AG08395 (cell line): ENCODE data around the gene BAZ2B.
A peak's percentile ranks its signal among the peaks of the same experiment; 100 is the strongest.

Experiments
- DNase-seq: peaks from one replicate; pipeline ENCODE4 v3.0.0; 2012; ENCODE audit warnings: mixed read lengths, low spot score

Gene BAZ2B

DNA sequence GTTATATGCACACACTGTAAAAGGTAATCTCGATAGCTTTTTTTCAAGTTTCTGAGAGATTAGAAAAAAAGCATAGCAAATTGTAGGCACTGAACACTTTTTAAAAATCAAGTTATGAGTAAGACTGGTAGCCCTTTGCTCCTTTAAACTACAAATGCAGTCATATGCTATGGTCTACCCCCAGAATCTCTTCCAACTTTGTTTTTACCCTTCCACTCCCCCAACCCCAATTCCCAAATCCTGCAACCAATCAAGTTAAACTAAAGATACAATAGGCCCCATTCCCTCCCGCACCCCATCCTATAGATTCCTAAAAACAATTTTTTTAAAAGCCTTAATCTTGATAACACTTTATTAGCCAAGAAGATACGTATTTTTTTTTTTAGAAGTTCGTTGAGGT is 752 bp upstream of the BAZ2B start:
- no peak for DNase-seq

GRCh38 chr2:159615367-159616285 is 722 bp downstream of the BAZ2B start:
- DNase-seq = peak; percentile 89

DNA sequence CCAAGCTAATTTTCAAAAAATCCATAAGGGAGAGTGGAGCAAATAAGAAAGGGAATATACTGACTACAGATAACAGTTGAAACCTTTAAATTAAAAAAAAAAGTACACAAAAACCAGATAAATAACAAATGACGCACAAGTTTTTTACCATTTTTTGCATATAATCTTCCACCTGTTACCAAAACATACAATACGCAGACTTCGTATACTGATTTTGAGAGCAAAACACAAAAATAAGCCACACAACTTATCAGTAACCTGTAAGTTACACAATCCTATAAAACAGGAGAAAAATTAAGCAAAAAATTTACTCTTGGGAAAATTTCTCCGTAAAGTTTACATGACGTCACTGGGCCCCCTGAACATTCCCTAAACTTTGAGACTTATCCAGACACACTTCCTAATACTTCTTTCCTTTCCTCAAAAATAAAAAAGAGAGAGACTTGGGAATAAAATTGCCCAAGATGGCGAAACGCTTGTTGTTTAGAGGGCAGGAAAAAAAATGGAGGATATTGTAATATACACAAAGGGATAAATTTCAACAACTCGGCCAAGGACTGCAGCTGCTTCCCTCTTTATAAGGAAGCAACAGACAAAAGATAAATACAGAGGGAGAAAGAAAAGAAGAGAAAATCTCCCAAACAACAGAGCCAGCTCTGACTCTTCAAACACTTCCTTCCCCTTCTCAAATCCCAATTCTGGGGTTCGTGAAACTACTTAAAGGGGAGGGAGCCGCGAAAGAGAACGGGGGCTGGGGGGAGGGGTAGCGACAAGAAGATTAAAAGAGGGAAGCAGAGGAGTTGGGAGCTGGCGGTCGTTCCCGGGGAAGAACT is 1.6 kb downstream of the BAZ2B start:
- DNase-seq = peak; percentile 38

- DNase-seq = no peak
Observed at GRCh38 chr2:159613651-159614285, 2.6 kb downstream of the BAZ2B start.

DNA sequence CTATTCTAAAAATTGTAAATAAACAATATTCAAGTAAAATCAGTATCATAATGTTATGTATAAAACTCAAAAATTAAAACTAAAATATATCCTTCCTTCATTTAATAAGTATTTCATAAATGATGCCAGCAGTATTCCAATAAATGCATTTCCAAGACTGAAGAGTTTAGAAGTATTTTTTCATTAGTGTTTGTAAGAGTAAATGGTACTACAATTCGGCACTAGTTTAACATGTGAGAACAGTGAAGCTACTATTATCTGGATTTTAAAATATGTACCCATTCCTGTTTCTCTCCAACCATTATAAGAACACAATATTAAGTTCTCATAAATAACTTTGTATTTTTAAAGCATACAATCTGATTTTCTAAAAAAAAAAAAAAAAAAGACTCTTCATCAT is 3.3 kb downstream of the BAZ2B start:
- no peak for DNase-seq

DNA sequence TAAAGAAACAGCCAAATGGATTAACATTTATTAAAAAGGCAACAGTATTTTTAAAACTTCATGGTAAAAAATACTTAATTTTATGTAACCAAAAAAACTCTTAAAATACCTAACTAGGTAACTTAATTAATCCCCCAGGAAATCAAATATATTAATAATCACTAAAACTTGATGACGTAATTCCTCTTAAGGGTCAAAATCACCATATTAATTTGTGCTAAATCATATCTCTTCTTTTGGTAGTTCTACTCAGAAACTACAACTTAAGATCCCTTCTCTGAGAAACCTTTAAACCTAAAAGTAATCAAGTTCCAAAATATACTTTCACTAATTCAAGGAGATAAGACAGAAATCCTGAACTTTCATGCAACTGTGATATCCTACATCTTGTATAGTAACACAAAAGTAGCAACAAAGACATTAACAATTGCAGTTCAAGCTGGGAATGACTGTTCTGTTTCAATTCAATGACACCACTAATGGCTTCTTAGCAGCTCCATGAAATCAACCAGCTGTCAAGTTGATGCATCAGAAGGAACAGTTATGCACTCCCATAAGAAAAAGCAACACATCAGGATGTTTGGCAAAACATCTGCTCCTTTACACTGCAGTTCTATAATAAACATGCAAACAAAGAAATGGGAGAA is 4.0 kb downstream of the BAZ2B start:
- DNase-seq = no peak

- DNase-seq = no peak
Observed at GRCh38 chr2:159609811-159610549, 6.4 kb downstream of the BAZ2B start.

DNA sequence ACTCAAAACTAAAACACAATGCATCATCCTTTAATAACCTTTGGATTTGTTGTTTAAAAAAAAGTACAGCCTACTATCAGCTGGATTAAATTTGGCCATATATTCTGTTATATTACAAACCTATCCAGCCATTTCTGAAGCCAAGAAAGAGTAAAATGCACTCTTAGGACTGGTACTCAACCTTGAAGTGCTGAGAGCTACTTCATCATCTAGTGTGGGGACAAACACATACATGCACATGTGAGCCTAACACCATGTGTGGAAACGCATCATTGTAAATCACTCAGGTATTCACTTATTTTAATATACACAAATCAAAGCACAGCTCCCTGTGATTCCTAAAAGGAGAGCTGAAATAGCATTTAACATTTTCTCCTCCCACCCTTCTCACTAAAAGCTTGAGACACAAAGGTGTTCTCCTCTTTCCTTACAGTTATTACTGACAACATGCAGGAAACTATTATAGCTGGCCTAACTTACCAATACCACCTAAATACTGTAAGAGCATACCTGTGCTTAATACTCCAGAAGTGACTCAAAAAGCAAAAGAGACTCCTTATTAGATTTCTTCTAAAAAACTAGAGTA is 7.5 kb downstream of the BAZ2B start:
- DNase-seq = no peak

DNA sequence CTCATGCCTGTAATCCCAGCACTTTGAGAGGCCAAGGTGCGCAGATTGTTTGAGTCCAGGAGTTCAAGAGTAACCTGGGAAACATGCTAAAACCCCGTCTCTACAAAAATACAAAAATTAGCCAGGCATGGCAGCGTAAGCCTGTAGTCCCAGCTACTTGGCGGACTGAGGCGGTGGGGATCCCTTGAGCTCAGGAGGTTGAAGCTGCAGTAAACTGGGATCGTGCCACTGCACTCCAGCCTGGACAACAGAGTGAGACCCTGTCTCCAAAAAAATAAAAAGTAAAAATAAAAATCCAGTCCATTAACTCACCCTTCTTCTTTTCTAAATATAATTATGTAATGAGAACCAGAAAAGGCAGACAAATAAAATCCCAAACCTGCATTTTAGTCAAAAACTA is 8.2 kb downstream of the BAZ2B start:
- DNase-seq = no peak

DNA sequence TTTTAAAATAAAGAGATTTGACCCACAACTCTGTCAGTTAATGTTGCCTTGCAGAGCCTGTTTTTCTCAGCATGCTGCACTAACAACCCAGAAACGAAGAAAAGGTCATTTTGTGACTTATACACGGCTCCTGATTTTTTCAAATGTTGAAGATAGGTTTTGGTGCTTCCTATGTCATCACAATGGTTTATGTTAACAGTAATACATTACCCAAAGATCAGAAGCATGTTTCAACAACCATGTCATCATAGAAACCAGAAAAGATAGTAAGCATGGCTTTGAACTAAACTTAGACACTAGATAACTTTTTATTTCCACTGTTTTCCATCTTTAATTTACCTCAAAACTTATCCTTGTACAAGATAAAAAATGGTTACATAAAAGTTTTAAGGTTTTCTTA is 10.1 kb downstream of the BAZ2B start:
- no peak for DNase-seq

GRCh38 chr2:159605441-159606178 is 10.7 kb downstream of the BAZ2B start:
- no peak for DNase-seq

DNA sequence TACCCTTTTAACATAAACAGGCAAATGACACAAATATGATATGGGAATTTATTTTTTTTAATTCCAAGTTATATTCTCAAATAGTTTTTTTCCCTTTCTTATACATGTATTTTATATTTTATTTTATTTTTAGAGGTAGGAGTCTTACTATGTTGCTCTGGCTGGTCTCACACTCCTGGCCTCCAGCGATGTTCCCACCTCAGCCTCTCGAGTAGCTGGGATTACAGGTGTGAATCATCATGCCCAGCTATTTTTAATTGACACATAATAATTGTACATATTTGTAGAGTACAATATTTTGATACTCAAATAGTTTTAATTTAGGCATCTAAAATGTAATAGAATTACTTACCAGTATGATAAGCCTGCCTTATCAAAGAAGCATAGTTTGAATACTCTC is 12.2 kb downstream of the BAZ2B start:
- no peak for DNase-seq

GRCh38 chr2:159600752-159601151 is 15.6 kb downstream of the BAZ2B start:
- peak; percentile 14 for DNase-seq

DNA sequence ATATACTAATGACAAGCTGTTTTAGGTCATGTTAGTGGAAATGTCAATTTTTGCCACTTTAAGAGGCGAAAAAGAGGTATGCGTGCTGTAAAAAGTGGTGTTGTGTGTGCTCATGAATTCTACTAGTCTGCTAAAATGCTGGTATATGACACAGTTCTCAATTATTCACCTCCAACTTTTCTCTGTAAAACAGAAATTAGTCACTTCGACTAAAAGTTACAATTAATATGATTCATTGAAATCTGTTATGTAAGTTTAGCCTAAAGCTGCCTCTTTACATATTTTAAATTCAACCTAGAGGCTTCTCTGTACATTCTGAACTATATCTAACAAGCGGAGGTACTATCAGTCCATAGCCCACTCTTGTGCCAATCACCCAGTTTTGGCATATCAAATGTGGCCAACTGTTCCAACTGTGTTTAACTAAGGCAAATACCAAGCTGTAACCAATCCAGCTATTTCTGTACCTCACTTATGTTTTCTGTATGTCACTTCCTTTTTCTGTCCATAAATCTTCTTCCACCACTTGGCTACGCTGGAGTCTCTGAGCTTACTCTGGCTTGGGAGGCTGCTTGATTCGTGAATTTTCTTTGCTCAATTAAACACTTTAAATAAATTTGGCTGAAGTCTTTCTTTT is 20.8 kb downstream of the BAZ2B start:
- no peak for DNase-seq

DNA sequence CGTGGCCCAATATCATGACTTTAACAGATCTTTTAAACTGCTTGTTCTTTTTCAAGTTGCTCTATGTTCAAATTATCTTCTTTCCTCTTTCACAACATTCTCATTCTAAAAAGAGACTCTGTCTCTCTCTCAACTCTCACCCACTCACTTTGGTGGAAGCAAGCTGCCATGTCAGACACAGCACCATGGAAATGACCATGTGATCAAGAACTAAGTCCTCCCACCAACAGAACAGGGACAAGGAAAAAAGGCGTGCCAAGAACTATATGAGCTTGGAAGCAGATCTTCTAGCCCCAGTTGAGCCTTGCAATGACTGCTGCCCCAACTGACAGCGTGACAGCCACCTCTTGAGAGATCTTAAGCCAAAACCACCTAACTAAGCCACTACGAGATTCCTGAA is 23.9 kb downstream of the BAZ2B start:
- DNase-seq = no peak

DNA sequence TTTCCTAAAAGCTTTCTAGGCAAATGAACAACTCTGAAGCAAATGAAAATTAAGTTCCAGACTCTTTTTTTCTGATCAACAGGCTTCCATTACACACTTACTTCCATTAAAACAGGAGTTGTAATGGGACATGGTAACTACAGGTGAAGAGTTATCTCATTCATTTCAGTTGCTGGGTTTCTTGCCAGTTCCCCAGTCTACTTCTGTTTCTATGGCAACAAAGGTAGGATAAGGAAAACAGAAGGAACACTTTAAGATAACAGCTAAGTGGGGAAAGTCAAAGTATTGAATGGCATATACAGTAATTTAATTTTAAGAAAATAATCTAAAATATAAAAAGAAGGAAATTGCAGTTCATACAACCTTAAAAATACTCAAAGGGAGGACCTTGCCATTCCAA is 25.1 kb downstream of the BAZ2B start:
- DNase-seq = no peak

GRCh38 chr2:159589286-159589685 is 27.1 kb downstream of the BAZ2B start:
- no peak for DNase-seq

- no peak for DNase-seq
Observed at GRCh38 chr2:159586034-159586433, 30.3 kb downstream of the BAZ2B start.

- DNase-seq = no peak
Observed at GRCh38 chr2:159585622-159586021, 30.7 kb downstream of the BAZ2B start.

DNA sequence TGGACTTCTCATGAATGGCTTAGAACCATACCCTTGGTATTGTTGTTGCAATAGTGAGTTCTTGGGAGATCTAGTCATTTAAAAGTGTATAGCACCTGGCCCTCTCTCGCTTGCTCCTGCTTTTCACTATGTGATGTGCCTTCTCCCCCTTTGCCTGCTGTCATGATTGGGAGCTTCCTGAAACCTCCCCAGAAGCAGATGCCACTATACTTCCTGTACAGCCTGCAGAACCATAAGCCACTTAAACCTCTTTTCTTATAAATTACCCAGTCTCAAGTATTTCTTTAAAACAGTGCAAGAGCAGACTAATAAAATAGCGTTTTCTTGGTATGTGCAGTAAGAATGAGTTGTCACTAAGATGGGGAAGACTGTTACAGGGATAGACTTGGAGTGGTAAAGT is 31.6 kb downstream of the BAZ2B start:
- no peak for DNase-seq
